Right lobe of liver (tissue), 6 donors: ENCODE measurements around the gene MROH9. TPM values are rescaled to one million over a fixed set of nuclear protein-coding genes. Genes with fewer than 3 reads are reported as not detected.

ENCODE experiments used
- ATAC-seq, 4 donors: fragments of 200-7000 bp; cut with Tn5 transposase; one replicate each; pipeline ENCODE4 v1.9.1; 2020; ENCODE audit warnings: mild to moderate bottlenecking in 4 of 4, moderate library complexity in 4 of 4
- DNase-seq, 3 donors: peaks; one replicate each; pipeline ENCODE4 v3.0.0-alpha.2; 2020
- H3K27ac ChIP-seq, 3 donors: fragments of 200-600 bp; one replicate each; pipeline ENCODE4 v1.8.0; 2022
- H3K27me3 ChIP-seq, 2 donors: fragments of 200-600 bp; one replicate each; pipeline ENCODE4 v1.8.0; 2022
- H3K36me3 ChIP-seq, 4 donors: fragments of 200-600 bp; sonication (generic) in 1 of 4; one replicate each; pipeline versions ENCODE4 v1.5.1 to v1.8.0; 2017 to 2022; ENCODE audit warnings: control low read depth in 1 of 4
- H3K4me1 ChIP-seq, 4 donors: fragments of 200-600 bp; sonication (generic) in 1 of 4; one replicate each; pipeline versions ENCODE4 v1.5.1 to v1.8.0; 2017 to 2022; ENCODE audit warnings: control low read depth in 1 of 4
- H3K4me3 ChIP-seq, 3 donors: fragments of 200-600 bp; one replicate each; pipeline ENCODE4 v1.8.0; 2022
- H3K9me3 ChIP-seq, 4 donors: fragments of 200-600 bp; sonication (generic) in 1 of 4; one replicate each; pipeline versions ENCODE4 v1.5.1 to v1.8.0; 2017 to 2022; ENCODE audit warnings: control low read depth in 1 of 4
- CTCF ChIP-seq, 4 donors: fragments of 200-600 bp in 3 of 4; fragments of 450-650 bp in 1 of 4; IDR thresholded peaks; one replicate each; pipeline versions ENCODE4 v1.5.1 to v1.8.0; 2016 to 2022; ENCODE audit warnings: antibody characterized with exemption in 4 of 4, mild to moderate bottlenecking in 2 of 4
- POLR2A ChIP-seq: fragments of 450-650 bp; IDR thresholded peaks from one replicate; pipeline ENCODE4 v1.6.1; 2017; ENCODE audit warnings: antibody characterized with exemption, mild to moderate bottlenecking
- WGBS: methylation state at CpG from one replicate; pipeline ENCODE4 v1.1.6; 2018; ENCODE audit warnings: low coverage, low lambda C conversion rate; ENCODE audit not compliant: insufficient coverage; ENCODE audit errors: missing lambda C conversion rate; 5-methylcytosine and 5-hydroxymethylcytosine counted together
- intact Hi-C, 2 donors: fragments of 100-400 bp; cut with DNase I; formaldehyde crosslinking; loops; one replicate each; pipeline versions ENCODE4 v1.11.2 to v1.14.1; 2022
- total RNA-seq, 6 experiments: library from RNA; depleted of rRNA in 2 of 6; stranded (reverse); fragments of >200 nt in 2 of 6; fragmentation: NEBNext Ultra II Directional in 3 of 6; extraction: Animal tissue kit (Norgen Biotek cat#: 25700) in 3 of 6; gene quantifications; one replicate each; pipeline versions ENCODE4 v1.1.0 to v1.2.4, GENCODE V29; 2016 to 2023
- donor health status: DM: no; HTN: yes; CAD: no.
- donor health status: DM: no; HTN: no; CAD: no.
- donor health status: DM: no; HTN: no; CAD: no.
- donor health status: DM: no; HTN: yes; CAD: no.
- donor health status: DM: no; HTN: yes; CAD: no.

The MROH9 gene
- total RNA-seq, 6 experiments from 2014 or later: not detected

GRCh38 chr1:170927955-170928840 lies 7.1 kb upstream of the MROH9 start:
- no peaks in the 10 kb centered on the region for H3K27me3 ChIP-seq
- H3K27ac ChIP-seq: no peak overlapping the region
- no peak overlapping the region for H3K4me3 ChIP-seq
- intact Hi-C loops: no loop called here
- WGBS: 73% methylated on average over 8 of the region's 8 CpGs
- TF ChIP-seq CTCF (IDR thresholded peaks at IDR 0.05): no peak
- TF ChIP-seq POLR2A: no peak
- DNase-seq (no peak), ATAC-seq (no peak)
- no peaks in the 10 kb centered on the region for H3K4me1 ChIP-seq
- H3K9me3 ChIP-seq: no peaks in the 10 kb centered on the region
- no peaks in the 10 kb centered on the region for H3K36me3 ChIP-seq

- H3K4me1 ChIP-seq: no peaks in the 10 kb centered on the region
- no peak for ATAC-seq
- H3K4me3 ChIP-seq: no peak overlapping the region
- no peak for DNase-seq
- TF ChIP-seq CTCF (IDR thresholded peaks at IDR 0.05): no peak
- TF ChIP-seq POLR2A: no peak
- H3K9me3 ChIP-seq: no peaks in the 10 kb centered on the region
- intact Hi-C loops: no loop called here
- H3K27me3 ChIP-seq: no peaks in the 10 kb centered on the region
- no peak overlapping the region for H3K27ac ChIP-seq
- WGBS: 47% methylated on average over 4 of the region's 4 CpGs
- no peaks in the 10 kb centered on the region for H3K36me3 ChIP-seq
These were observed 5.9 kb upstream of the MROH9 start for GRCh38 chr1:170929412-170929834.

- 11% methylated on average over 7 of the region's 7 CpGs for WGBS
- DNase-seq (no peak), ATAC-seq (peak; percentile 82 to 87 (median 83))
- no peaks in the 10 kb centered on the region for H3K9me3 ChIP-seq
- no peaks in the 10 kb centered on the region for H3K4me1 ChIP-seq
- no peak overlapping the region for H3K4me3 ChIP-seq
- H3K36me3 ChIP-seq: no peaks in the 10 kb centered on the region
- TF ChIP-seq CTCF (IDR thresholded peaks at IDR 0.05) (peak; percentile 54 to 74 (median 72)), POLR2A (no peak)
- no peak overlapping the region for H3K27ac ChIP-seq
- intact Hi-C loops: no loop called here
- no peaks in the 10 kb centered on the region for H3K27me3 ChIP-seq
These were observed 5.3 kb upstream of the MROH9 start for GRCh38 chr1:170929835-170930554.

- TF ChIP-seq POLR2A (no peak), CTCF (IDR thresholded peaks at IDR 0.05) (no peak)
- Histone ChIP-seq H3K4me1 (no peaks in the 10 kb centered on the region), H3K4me3 (no peak overlapping the region), H3K9me3 (no peaks in the 10 kb centered on the region), H3K27me3 (no peaks in the 10 kb centered on the region), H3K27ac (no peak overlapping the region), H3K36me3 (no peaks in the 10 kb centered on the region)
- DNase-seq: no peak
- WGBS: no CpG with 5 or more reads among the region's 2 CpGs
- intact Hi-C loops: no loop called here
- peak in 1 of 4 donors; percentile 12 for ATAC-seq
These were observed 3.7 kb upstream of the MROH9 start for GRCh38 chr1:170931650-170932049.
